Measurements from ENCODE around the gene FAT3. TPM values are rescaled to one million over a fixed set of nuclear protein-coding genes. Genes with fewer than 3 reads are reported as not detected.

FAT3 gene
- total and polyA plus RNA-seq, 9 of the 15 experiments (the other 6 are each of a cell fraction or from before 2014, with no cell fraction given), result under 0.01 TPM; not detected in 7

- Histone ChIP-seq H3K9me1 (ENCODE audit: control insufficient read depth, insufficient read depth, low read length) (no peaks in the 10 kb centered on the region), H3K4me2 (ENCODE audit: insufficient read depth, low read length) (no peak overlapping the region), H3K27me3 (ENCODE audit: control insufficient read depth in 2 of 2, insufficient read depth in 2 of 2, low read length in 2 of 2) (no peaks in the 10 kb centered on the region), H3K79me2 (ENCODE audit: control insufficient read depth, insufficient read depth, low read length) (no peaks in the 10 kb centered on the region), H3K4me1 (replicated peaks in 1 of 2; ENCODE audit: control insufficient read depth in 2 of 2, insufficient read depth in 2 of 2, low read length in 2 of 2) (no peaks in the 10 kb centered on the region), H2AFZ (ENCODE audit: low read depth, low read length) (no peak overlapping the region), H3K4me3 (no peak overlapping the region), H3K9me3 (replicated peaks; ENCODE audit: control insufficient read depth, insufficient read depth, low read depth, low read length) (no peaks in the 10 kb centered on the region), H3K36me3 (ENCODE audit: control insufficient read depth, insufficient read depth, low read length) (no peaks in the 10 kb centered on the region), H3K27ac (ENCODE audit: extremely low read depth, low read depth, low read length) (no peak overlapping the region), H3K9ac (ENCODE audit: insufficient read depth in 1 of 2, low read depth in 2 of 2, low read length in 2 of 2) (no peak overlapping the region), H4K20me1 (replicated peaks; ENCODE audit: control insufficient read depth, insufficient read depth, low read length) (no peaks in the 10 kb centered on the region)
- ATAC-seq (no peak), DNase-seq (ENCODE audit: extremely low read depth in 1 of 4, low spot score in 3 of 4) (no peak), FAIRE-seq (no peak)
- ChIA-PET CTCF (ENCODE audit: low intra/inter-chr PET ratio) (no interaction called here), POLR2A (no interaction called here)
- no TSS peak for BruUV-seq (replicated peaks)
- intact Hi-C loops (cut with micrococcal nuclease) (no loop called here), in situ Hi-C loops (cut with MboI) (no loop called here)
- TF ChIP-seq BCLAF1 (IDR thresholded peaks at IDR 0.05; ENCODE audit: borderline replicate concordance in 1 of 2, control insufficient read depth in 1 of 2, low read depth in 2 of 2, low read length in 1 of 2) (no peak), PHB2 (IDR thresholded peaks at IDR 0.05; ENCODE audit: low read depth) (no peak), HBP1 (CRISPR knock-in tag; IDR thresholded peaks at IDR 0.05) (no peak), TAF15 (IDR thresholded peaks at IDR 0.05; ENCODE audit: low read depth, low read length) (no peak), ZNF277 (CRISPR knock-in tag; IDR thresholded peaks at IDR 0.05; ENCODE audit: borderline replicate concordance) (no peak)
Measured at GRCh38 chr11:92267968-92268367, 43.4 kb downstream of the FAT3 start.
